ENCODE data around the gene ADGRB3. TPM values are rescaled to one million over a fixed set of nuclear protein-coding genes. Genes with fewer than 3 reads are reported as not detected.

The ADGRB3 gene
- polyA plus RNA-seq, 1 experiment, result 0.12 TPM

DNA sequence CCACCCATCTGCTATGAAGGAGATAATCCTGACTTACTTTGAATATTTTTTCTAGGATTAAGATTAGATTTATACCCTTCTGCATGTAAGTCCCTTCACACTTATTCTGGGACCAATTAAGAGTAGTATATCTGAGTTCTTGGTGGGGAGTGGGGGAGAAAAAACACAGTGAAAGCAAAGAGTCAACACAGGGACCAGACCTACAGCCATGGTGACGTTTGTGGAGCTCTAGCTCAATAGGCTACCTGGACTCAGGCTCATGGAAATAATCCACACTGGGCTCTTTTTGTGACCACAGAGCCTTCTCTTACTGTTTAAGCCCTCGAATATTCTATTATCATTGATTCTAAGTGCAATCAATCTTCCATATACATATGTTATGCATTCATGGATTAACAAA, 670.4 kb downstream of the ADGRB3 start:
- DNase-seq (ENCODE audit: low read depth), result no peak
- no peaks in the 10 kb centered on the region for H3K27me3 ChIP-seq (ENCODE audit: control insufficient read depth, insufficient read depth, low read length)
- no peaks in the 10 kb centered on the region for H3K36me3 ChIP-seq (ENCODE audit: control insufficient read depth, insufficient read depth, low read length)
- ChIA-PET POLR2A (no interaction called here), CTCF (no interaction called here)
- TF ChIP-seq CTCF (IDR thresholded peaks at IDR 0.05; ENCODE audit: insufficient read depth, low read depth, low read length), result no peak
- H3K4me3 ChIP-seq (ENCODE audit: low read depth, low read length), result no peak overlapping the region

DNA sequence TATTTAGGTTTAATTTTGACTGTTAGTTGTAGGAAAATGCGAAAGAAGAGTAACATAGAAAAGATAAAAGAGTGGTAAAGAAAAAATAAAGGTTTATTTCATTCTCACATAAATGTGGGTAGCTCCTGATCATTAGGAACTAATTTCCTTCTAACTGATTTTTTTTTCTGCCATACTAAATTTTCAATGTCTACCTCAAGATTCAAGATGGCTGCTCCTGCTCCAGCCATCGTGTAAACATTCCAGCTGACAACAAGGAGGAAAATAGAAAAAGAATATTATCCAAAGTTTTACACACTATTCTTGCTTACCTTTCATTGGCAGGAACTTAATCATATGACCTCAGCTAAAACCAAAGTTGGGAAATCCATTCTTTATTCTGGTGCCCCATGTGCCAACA, 673.5 kb downstream of the ADGRB3 start:
- no peak overlapping the region for H3K4me3 ChIP-seq (ENCODE audit: low read depth, low read length)
- CTCF ChIA-PET, result no interaction called here
- H3K36me3 ChIP-seq (ENCODE audit: control insufficient read depth, insufficient read depth, low read length), result no peaks in the 10 kb centered on the region
- no peak for DNase-seq (ENCODE audit: low read depth)
- TF ChIP-seq CTCF (IDR thresholded peaks at IDR 0.05; ENCODE audit: insufficient read depth, low read depth, low read length), result no peak
- POLR2A ChIA-PET, result no interaction called here
- H3K27me3 ChIP-seq (ENCODE audit: control insufficient read depth, insufficient read depth, low read length), result no peaks in the 10 kb centered on the region

DNA sequence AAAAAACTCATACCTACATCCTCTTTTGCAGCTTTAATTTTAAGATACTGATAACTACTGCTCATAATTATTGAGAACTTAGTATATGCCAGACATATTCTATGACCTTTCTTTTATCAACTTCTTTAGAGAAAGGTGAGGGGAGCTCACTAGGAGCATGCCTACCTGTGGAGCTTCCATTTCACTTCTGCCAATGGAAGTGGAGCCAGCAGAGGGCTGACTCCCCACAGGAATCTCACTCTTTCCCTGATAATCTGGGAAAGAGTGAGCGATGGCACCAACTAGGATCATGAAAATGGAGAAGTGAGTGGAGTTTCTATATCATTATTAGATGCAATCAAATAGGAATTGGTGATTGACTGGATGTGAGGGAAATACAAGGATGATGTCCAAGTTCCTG, 676.8 kb downstream of the ADGRB3 start:
- POLR2A ChIA-PET, result no interaction called here
- DNase-seq (ENCODE audit: low read depth), result no peak
- CTCF ChIA-PET, result no interaction called here
- Histone ChIP-seq H3K36me3 (ENCODE audit: control insufficient read depth, insufficient read depth, low read length) (no peaks in the 10 kb centered on the region), H3K27me3 (ENCODE audit: control insufficient read depth, insufficient read depth, low read length) (no peaks in the 10 kb centered on the region), H3K4me3 (ENCODE audit: low read depth, low read length) (no peak overlapping the region)
- no peak for TF ChIP-seq CTCF (IDR thresholded peaks at IDR 0.05; ENCODE audit: insufficient read depth, low read depth, low read length)

- TF ChIP-seq CTCF (IDR thresholded peaks at IDR 0.05; ENCODE audit: insufficient read depth, low read depth, low read length), result no peak
- CTCF ChIA-PET, result no interaction called here
Measured at GRCh38 chr6:69314001-69314400, 678.9 kb downstream of the ADGRB3 start.

DNA sequence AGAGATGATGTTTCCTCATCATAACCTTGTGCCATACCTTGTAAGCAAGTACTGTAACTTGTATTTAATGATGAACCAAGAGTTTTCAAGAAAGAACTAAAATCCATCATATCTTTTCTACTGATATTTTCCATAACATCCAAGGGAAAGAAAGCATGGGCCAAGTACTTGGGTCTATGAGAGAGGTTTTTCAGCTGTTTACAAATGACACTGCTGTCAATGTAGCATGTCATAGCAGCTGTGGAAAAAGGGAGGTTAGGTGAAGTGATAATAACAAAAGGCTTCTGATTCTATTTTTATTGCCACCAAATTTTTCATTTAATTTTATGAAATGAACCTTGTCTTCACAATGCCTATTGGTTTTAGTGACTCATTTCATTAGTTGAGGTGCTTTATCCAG, 679.4 kb downstream of the ADGRB3 start:
- DNase-seq (ENCODE audit: low read depth), result no peak
- no peak for TF ChIP-seq CTCF (IDR thresholded peaks at IDR 0.05; ENCODE audit: insufficient read depth, low read depth, low read length)
- CTCF ChIA-PET, result no interaction called here

More at GRCh38 chr6:69314001-69314400, 678.9 kb downstream of the ADGRB3 start:
- Histone ChIP-seq H3K27me3 (ENCODE audit: control insufficient read depth, insufficient read depth, low read length) (no peaks in the 10 kb centered on the region), H3K4me3 (ENCODE audit: low read depth, low read length) (no peak overlapping the region), H3K36me3 (ENCODE audit: control insufficient read depth, insufficient read depth, low read length) (no peaks in the 10 kb centered on the region)
- DNase-seq (ENCODE audit: low read depth), result no peak
- POLR2A ChIA-PET, result no interaction called here

More for the DNA sequence above, 679.4 kb downstream of the ADGRB3 start:
- H3K4me3 ChIP-seq (ENCODE audit: low read depth, low read length), result no peak overlapping the region
- no peaks in the 10 kb centered on the region for H3K36me3 ChIP-seq (ENCODE audit: control insufficient read depth, insufficient read depth, low read length)
- POLR2A ChIA-PET, result no interaction called here
- no peaks in the 10 kb centered on the region for H3K27me3 ChIP-seq (ENCODE audit: control insufficient read depth, insufficient read depth, low read length)
